T1000 (cell line): ENCODE data around the gene RHBDF1.

ENCODE experiments used
- DNase-seq: peaks from one replicate; lab custom pipeline; 2025; ENCODE audit warnings: mixed read lengths; lab: John Stamatoyannopoulos, UW

RHBDF1 gene

GRCh38 chr16:74747-75334 is 2.4 kb upstream of the RHBDF1 start:
- DNase-seq: no peak

DNA sequence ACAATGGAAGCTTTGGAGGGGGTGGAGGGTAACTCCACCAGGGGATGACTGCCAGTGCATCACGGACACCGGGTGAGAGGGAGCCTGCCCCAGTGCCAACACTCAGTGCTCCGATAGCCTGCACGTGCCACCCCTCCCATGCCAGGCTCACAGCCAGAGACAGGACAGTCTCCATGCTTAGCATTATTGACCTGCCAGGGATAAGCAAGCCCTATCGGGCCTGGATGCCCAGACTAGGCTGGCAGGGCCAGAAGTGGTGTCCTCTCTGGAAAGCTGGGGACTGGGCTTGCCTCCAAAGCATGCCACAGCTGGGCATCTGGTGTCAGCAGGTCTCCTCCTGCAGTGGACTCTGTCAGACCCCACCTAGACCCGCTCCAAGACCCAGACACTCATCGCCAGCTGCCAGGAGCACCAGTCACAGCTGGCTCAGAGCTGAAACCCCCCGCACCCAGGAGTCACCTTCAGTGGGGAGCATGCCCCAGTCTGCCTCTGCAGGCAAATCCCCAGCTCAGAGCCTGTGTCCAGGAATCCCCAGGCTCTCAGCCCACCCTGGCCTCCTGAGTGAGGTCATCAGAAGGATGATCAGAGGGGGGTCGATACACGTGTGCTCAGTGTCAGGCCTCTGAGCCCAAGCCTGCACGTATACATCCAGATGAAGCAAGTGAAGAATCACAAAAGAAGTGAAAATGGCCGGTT is 1.8 kb upstream of the RHBDF1 start:
- no peak for DNase-seq

DNA sequence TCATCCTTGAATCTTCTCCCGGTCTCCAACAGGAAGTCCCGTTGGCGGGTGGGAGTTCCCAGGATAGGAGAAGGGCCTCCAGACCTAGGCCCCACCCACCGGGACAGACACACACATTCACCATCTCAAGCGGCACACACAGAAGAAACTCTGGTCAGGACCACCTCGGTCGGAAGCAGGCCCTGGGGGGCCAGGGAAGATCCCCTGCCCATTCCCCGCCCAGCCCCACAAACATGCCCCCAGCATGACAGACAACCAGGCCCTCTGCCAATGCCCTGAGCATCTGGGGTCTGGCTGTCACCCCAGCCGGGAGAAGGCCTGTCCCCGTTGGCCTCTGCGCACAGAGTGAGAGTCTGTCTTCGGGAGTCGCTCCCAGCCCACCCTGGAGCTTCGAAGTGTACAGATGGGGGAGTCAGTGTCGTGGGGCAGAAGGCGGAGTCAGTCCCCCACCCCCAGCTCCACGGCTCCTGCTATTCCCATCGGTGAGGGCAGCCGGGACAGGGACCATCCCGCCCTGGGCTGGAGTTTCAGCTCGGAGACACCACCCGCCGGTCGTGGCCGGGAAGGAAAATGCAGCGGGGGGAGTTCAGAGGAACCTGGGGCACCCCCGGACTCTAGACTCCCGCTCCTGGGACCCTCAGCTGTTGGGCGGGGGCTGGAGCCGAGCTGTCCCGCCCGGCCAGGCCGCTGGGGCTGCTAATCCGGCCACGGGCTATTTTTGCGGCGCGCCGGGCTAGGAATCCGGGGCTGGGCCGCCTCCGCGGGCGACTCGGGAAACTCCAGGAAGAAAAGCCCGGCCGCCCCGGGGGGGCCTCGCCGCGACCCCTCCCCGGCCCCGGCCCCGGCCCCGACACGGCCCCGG is 660 bp downstream of the RHBDF1 start:
- DNase-seq: peak; percentile 48

DNA sequence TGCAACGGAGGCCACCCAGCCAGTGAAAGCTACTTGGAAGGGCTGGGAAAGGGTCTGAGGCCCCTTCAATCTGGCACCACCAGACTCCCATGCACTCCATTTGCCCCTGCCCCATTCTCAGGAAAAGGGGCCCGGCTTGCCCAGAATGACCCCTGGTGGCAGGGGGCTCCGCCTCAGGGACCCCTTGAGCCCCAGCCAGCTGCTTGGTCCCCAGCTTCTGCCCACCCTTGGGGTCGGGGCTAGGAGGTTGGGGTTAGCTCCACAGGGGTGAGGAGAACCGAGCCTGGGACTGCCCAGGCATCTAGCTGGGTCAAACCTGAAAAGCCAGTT is 1.3 kb downstream of the RHBDF1 start:
- no peak for DNase-seq

GRCh38 chr16:69181-69580 is 3.2 kb downstream of the RHBDF1 start:
- DNase-seq: no peak

- no peak for DNase-seq
Observed at GRCh38 chr16:67884-68789, 4.3 kb downstream of the RHBDF1 start.

GRCh38 chr16:67183-67791 is 5.1 kb downstream of the RHBDF1 start:
- DNase-seq: no peak

GRCh38 chr16:66309-67182 is 5.9 kb downstream of the RHBDF1 start:
- DNase-seq: no peak

DNA sequence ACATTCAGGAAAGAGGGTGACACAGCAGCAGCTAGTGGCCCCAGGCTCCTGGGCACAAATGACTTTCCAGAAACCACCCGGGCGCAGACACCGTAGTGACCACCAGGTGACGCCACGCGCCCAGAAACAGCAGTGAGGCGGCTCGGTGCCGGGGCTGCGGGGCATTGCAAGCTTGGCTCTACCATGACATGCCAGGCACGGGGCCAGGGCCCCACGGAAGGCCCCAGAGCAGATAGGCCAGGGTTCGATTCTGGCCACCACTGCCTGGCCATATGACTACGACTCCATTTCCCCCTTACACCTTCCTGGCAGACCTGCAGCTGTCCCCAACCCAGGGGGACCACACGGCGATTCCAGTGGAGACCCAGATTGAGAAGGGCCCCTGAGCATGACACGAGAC is 6.7 kb downstream of the RHBDF1 start:
- DNase-seq: peak; percentile 82

DNA sequence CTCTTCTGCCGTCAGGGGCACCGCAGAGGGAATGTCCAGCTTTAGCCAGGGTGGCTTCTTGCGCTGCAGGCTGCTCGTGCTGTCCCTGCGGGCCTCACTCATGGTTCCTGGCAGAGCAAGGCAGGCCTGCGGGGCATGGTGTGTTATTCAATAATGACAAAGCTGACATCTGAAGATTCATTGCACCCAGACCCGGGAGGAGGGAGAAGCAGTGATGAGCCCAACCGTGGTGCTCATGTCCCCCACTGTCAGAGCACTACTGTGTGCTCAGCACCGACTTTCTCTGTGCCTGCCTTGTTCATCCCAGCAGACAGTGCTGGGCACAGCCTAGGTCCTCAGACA is 7.5 kb downstream of the RHBDF1 start:
- DNase-seq: no peak

DNA sequence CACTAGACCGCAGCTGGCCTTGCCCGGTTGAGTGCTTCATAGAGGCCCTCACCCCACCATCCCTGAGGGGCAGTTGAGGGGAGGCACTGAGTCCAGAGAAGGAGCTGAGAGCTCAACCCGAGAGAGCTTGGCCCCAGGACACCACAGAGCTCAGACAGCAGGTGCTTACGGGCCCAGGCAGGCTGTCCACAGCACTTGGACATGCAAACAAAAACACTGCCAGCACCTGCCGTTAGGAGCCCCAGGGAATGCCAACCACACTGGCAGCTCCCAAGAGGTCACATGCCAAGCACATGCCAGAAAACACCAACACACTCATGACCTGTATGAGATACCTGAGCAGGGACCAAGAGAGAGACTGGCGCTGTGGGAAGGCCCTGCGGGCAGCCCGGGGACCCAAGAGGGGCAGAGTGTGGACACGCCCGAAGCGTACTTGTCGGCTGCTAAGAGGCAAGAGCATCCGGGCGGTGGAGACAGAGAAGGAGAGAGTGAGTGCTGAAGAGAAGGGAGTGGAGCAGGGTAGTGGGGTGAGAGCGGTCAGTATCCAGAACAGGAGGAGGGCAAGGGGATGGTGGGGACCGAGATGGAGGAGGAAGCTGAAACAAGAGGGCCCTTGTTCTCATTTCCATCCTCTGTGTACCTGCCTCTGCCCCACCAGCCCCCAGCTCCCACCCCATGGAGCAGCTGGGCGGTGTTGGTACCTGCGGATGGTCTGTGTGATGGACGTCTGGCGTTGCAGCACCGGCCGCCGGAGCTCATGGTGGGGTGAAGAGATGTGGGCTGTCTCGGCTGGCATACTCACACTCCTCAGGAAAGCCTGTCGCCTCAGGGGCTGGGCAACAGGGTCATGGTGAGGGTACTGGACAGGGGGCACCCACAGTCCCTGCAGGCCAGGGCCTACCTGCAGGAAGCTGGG is 8.2 kb downstream of the RHBDF1 start:
- no peak for DNase-seq

DNA sequence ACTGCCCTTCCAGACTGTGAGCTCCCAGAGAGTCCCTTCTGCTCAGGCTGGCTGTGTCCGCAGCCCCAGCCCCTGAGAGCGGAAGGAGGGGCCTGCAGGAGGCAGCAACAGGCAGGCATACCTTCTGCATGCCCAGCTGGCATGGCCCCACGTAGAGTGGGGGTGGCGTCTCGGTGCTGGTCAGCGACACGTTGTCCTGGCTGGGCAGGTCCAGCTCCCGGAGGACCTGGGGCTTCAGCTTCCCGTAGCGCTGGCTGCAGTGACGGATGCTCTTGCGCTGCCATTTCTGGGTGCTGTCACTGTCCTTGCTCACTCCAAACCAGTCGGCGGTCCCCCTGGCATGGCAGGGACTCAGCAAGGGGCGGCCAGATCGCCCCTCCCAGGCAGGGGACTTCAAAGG is 9.0 kb downstream of the RHBDF1 start:
- no peak for DNase-seq

- no peak for DNase-seq
Observed at GRCh38 chr16:62968-63391, 9.5 kb downstream of the RHBDF1 start.

GRCh38 chr16:62283-62967 is 10.0 kb downstream of the RHBDF1 start:
- DNase-seq: no peak

DNA sequence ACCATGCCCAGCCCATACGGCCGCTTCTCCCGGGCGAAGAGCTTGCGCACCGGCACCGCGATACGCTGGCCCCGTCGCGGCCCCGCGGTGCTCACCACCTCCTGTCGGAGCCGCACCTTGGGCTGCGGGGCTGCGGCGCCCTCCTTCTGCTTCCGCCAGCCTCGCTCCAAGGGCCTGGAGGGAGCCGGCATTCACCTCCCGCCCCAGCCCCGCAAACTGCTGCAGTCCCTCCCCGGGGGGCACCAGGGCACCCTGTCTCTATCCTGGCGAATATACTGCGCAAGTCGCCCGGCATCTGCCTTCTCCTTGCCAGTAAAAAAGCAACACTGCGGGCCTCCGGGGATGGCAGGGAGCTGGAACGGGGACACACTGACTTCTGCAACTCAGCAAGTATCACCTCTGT is 10.6 kb downstream of the RHBDF1 start:
- DNase-seq: no peak

DNA sequence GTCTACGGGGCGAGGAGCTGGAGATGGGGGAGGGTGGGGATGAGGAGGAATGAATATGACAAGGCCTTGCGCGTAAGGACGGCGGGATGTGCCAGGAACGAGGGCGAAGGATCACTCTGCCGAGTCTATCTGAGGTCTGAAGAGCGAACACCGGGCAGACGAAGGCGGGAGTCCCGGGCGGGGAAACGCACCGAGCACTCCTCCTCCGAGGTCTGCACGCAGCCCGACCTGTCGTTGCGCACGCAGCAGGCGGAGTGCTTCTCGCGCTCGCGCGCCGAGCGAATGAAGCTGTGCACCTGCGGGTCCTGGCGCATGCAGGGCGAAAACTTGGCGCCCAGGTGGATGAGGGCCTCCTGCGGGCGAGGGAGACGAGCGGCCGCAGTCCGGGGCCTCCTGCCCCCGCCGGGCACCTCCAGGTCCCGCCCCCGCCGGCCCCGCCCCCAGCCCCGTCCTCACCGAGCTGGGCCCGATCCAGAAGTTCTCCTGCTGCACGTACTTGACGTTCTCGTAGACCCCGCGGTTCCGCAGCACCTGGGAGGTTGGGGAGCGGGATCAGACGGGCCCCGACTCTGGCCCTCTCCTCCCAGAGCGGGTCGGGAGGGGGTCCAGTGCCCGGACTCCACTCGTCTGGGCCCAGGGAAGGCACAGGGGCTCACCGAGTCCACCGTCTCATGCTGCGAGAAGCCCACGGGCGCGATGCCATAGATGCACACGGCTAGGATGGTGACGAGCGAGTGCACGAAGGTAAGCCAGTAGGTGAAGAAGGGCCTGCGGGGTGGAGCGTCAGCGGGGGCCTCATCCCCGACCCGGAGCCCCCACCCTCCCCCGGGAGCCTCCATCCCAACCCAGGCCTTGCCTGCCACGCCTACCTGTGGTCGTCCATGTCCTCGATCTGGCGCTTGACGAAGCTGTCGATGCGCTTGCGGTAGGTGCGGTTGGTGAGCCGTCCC is 11.2 kb downstream of the RHBDF1 start:
- no peak for DNase-seq

- DNase-seq: no peak
Observed at GRCh38 chr16:60166-60565, 12.3 kb downstream of the RHBDF1 start.
